HepG2 (cell line): Measurements from ENCODE around the gene MRPS25. TPM values are rescaled to one million over a fixed set of nuclear protein-coding genes. Genes with fewer than 3 reads are reported as not detected.

Experiments
- ATF2 ChIP-seq: sonication (generic); formaldehyde crosslinking; IDR thresholded peaks from 2 replicates; pipeline ENCODE4 v1.4.0; 2020; ENCODE audit warnings: missing genetic modification reagents
- BRF2 ChIP-seq: sonication (generic); formaldehyde crosslinking; IDR thresholded peaks from 2 replicates; pipeline ENCODE4 v1.8.1; 2022; ENCODE audit warnings: mild to moderate bottlenecking, missing genetic modification reagents
- CERS6 ChIP-seq: sonication (generic); formaldehyde crosslinking; IDR thresholded peaks from 2 replicates; pipeline ENCODE4 v1.5.0; 2020; ENCODE audit warnings: missing genetic modification reagents
- MAX ChIP-seq: IDR thresholded peaks from 2 replicates; pipeline ENCODE4 v1.6.1; 2012; ENCODE audit warnings: inconsistent platforms
- MLLT10 ChIP-seq: sonication (generic); formaldehyde crosslinking; IDR thresholded peaks from 2 replicates; pipeline ENCODE4 v1.4.0; 2020; ENCODE audit warnings: missing genetic modification reagents
- MLXIP ChIP-seq: sonication (generic); formaldehyde crosslinking; IDR thresholded peaks from 2 replicates; pipeline ENCODE4 v1.9.0; 2021; ENCODE audit warnings: missing genetic modification reagents, borderline replicate concordance
- POLR2AphosphoS2 ChIP-seq: IDR thresholded peaks from 2 replicates; pipeline ENCODE4 v1.6.1; 2011; ENCODE audit warnings: low read depth, low read length, improper control_type of control experiment
- SMC3 ChIP-seq: IDR thresholded peaks from 2 replicates; pipeline ENCODE4 v1.6.1; 2011; ENCODE audit warnings: low read length, improper control_type of control experiment
- SOX5 ChIP-seq: IDR thresholded peaks from 2 replicates; pipeline ENCODE4 v1.6.1; 2016; ENCODE audit warnings: borderline replicate concordance
- TRIM24 ChIP-seq: sonication (generic); formaldehyde crosslinking; IDR thresholded peaks from 2 replicates; pipeline ENCODE4 v1.8.0; 2022; ENCODE audit warnings: mild to moderate bottlenecking, missing genetic modification reagents
- UBTF ChIP-seq: sonication (generic); formaldehyde crosslinking; IDR thresholded peaks from 2 replicates; pipeline ENCODE4 v1.4.0; 2020; ENCODE audit warnings: mild to moderate bottlenecking, missing genetic modification reagents
- ZNF20 ChIP-seq: sonication (generic); formaldehyde crosslinking; IDR thresholded peaks from 2 replicates; pipeline ENCODE4 v1.4.0; 2020; ENCODE audit warnings: mild to moderate bottlenecking, moderate library complexity, missing genetic modification reagents
- ZNF276 ChIP-seq: sonication (generic); formaldehyde crosslinking; IDR thresholded peaks from 2 replicates; pipeline ENCODE4 v1.4.0; 2020; ENCODE audit warnings: mild to moderate bottlenecking, low read depth, missing genetic modification reagents
- ZNF432 ChIP-seq: sonication (generic); formaldehyde crosslinking; IDR thresholded peaks from 2 replicates; pipeline ENCODE4 v1.5.0; 2020; ENCODE audit warnings: missing genetic modification reagents, mild to moderate bottlenecking, borderline replicate concordance
- ZNF569 ChIP-seq: sonication (generic); formaldehyde crosslinking; IDR thresholded peaks from 2 replicates; pipeline ENCODE4 v1.5.0; 2020; ENCODE audit warnings: mild to moderate bottlenecking, missing genetic modification reagents, moderate library complexity, borderline replicate concordance
- ZNF782 ChIP-seq: sonication (generic); formaldehyde crosslinking; IDR thresholded peaks from 2 replicates; pipeline ENCODE4 v1.4.0; 2020; ENCODE audit warnings: missing genetic modification reagents, mild to moderate bottlenecking, borderline replicate concordance
- ZZZ3 ChIP-seq: sonication (generic); formaldehyde crosslinking; IDR thresholded peaks from 2 replicates; pipeline ENCODE4 v1.4.0; 2020; ENCODE audit warnings: missing genetic modification reagents, mild to moderate bottlenecking, borderline replicate concordance
- polyA plus RNA-seq, 8 experiments: library from polyadenylated mRNA; depleted of rRNA in 3 of 8; stranded (reverse) in 7 of 8; unstranded in 1 of 8; fragments of >200 nt; fragmentation: Illumina TruSeq in 4 of 8; extraction: Trizol in 4 of 8; gene quantifications; 2 replicates each; pipeline versions ENCODE4 v1.2.1 to v1.2.3, GENCODE V29; 2011 to 2016; ENCODE audit warnings: low read depth in 4 of 8, missing spikeins in 1 of 8, mixed read lengths in 1 of 8; ENCODE audit not compliant: insufficient read depth in 1 of 8
- total RNA-seq, 5 experiments: library from RNA; depleted of rRNA; stranded (reverse); fragments of >200 nt; fragmentation: Illumina TruSeq; extraction: Trizol; gene quantifications; 2 replicates each; pipeline ENCODE4 v1.2.3, GENCODE V29; 2016; ENCODE audit warnings: low read depth in 1 of 5

Gene MRPS25
- total and polyA plus RNA-seq, 2 of the 13 experiments (the other 11 are each of a cell fraction or from before 2014, with no cell fraction given), result 60.1 to 74.3 TPM

GRCh38 chr3:15098503-15099363, 33.6 kb upstream of the MRPS25 start, which contains the start of gene RBSN (continued):
- TF ChIP-seq ZNF432 (CRISPR knock-in tag) (no peak), ZNF782 (CRISPR knock-in tag) (peak; percentile 68; the same call in 1 of the 2 replicates), UBTF (CRISPR knock-in tag) (peak; percentile 65; the same call in 1 of the 2 replicates), SMC3 (no peak; the same call in 1 of the 2 replicates), ZZZ3 (peak; percentile 95; the same call in 1 of the 2 replicates), SOX5 (peak; percentile 72), BRF2 (CRISPR knock-in tag) (no peak), MLLT10 (CRISPR knock-in tag) (no peak), CERS6 (CRISPR knock-in tag) (no peak), ATF2 (peak; percentile 93), ZNF20 (no peak), MAX (peak; percentile 85), TRIM24 (no peak), ZNF276 (CRISPR knock-in tag) (0 out of 2 replicates have a peak, but pooled peaks have one; percentile 17), POLR2AphosphoS2 (peak; percentile 99), ZNF569 (CRISPR knock-in tag) (peak; percentile 80; the same call in 1 of the 2 replicates), MLXIP (CRISPR knock-in tag) (no peak)
